GM21529 (cell line): ENCODE results near the gene PTER.
A peak's percentile ranks its signal among the peaks of the same experiment; 100 is the strongest.

Experiments
- ATAC-seq: cut with Tn5 transposase; IDR thresholded peaks from one replicate; pipeline ENCODE4 v1.9.1; 2021; ENCODE audit not compliant: unreplicated experiment

Gene PTER

DNA sequence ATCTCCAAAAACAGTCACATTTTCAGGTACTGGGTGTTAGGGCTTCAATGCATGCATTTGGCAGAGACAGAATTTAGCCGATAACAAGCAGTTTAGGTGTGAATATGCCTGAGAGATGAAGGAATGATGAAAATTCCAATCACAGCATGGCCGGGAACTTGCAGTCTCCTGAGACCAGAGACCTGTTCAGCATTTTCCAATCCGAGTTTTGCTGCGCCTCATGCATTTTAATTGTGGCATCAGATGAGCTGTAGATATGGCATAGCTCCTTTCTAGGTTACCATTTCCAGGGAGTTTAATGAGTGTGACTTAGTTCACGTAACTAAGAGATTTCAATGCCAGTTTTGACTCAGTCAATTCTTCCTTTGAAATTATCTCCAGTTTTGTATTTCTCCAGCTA is 99.3 kb downstream of the PTER start:
- ATAC-seq, result no peak

DNA sequence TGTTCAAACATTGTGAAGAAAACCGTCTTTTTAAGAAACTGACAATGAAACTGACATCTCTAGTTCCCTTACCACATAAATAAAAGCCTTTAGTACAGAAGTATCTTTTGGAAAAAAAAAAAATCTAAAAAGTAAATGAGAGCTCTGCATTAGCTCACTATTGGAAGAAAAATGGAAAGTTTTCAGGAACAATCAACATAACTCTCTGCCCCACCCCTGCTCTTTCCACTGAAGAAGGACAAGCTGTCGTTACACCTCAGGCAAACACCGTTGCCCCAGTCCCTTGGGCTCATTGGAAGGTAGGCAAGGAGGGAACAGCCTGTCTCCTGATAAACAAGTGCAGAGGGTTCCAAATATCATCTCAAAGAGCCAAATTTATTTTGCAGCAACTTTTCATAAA is 107.3 kb downstream of the PTER start:
- ATAC-seq, result no peak

DNA sequence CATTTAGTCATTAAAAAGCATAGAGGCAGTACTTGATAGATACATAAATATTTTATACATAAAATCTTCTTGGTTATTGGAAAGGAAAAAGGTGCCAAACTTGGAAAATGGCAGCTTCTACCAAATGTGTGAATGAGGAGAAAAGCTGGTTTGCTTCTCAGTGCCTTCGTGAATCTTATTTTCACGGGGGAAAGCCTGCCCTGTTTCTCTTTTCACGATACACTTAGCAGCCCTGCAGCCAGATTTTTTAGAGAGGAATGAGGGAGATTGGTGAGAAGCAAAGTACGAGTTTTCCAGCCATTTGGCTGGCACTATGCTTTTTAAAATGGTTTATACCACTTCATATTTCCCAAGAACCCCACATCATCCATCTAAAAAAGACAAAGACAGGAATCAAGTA is 107.8 kb downstream of the PTER start:
- ATAC-seq, result no peak

DNA sequence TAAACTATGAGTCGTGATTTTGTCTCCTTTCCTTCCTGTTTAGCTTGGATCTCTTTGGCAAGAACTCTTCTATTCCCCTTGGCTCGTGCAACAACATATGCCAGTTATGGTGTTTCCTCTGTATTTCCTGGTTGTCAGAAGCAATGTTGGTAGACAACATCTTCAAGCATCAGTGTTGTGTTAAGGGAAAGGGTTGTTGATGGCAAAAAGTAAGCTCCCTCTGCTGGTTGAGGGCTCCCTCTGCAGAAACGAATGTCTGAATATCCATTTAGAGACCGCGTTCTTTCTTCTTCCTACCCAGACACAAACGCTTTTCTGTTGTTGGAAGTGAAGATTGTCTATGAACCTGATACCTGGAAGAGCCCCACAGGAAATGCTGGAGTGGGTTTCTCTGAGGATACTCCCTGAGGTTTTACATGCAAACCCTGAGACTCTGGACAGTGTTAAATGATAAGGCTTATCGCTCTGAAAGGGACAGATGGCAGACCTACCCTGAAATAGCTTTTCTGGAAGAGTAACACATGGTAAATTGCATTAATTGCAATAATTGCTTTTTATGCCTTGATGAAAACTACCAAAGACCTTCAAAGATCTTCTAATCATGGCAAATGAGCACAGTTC is 108.4 kb downstream of the PTER start:
- peak; percentile 62 for ATAC-seq

DNA sequence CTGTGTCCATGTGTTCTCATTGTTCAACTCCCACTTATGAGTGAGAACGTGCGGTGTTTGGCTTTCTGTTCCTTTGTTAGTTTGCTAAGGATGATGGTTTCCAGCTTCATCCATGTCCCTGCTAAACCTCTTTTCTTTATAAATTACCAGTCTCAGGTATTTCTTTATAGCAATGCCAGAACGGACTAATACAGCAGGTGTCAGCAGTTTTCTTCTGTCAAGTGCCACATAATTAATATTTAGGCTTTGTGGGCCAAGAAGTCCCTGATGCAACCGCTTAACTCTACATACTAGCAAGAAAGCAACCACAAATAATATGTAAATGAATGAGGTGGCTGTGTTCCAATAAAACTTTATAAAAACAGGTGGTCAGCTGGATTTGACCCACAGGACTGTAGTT is 111.2 kb downstream of the PTER start:
- no peak for ATAC-seq

DNA sequence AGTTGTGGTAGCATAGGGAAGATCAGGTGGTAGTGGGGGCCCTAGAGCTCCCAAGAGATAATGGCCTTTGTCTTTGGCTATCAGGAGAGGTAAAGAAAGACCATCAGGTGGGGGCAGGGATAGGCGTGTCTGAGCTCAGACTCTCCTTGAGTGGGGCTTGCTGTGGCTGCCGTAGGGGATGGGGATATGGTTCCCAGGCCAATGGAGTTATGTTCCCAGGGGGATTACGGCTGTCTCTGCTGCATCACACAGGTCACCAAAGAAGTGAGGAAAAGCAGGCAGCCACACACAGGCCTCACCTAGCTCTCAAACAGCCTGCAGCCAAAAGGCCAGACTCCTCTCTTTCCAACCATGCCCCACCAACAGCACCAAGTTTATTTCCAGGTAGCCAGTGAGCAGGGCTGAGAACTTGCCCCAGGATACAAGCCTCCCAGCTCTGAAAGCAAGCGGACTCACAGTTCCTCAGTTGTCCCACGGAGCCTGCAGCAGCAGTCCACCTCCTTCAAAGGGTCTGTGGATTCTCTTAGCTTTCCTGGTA is 122.5 kb downstream of the PTER start:
- ATAC-seq, result no peak

DNA sequence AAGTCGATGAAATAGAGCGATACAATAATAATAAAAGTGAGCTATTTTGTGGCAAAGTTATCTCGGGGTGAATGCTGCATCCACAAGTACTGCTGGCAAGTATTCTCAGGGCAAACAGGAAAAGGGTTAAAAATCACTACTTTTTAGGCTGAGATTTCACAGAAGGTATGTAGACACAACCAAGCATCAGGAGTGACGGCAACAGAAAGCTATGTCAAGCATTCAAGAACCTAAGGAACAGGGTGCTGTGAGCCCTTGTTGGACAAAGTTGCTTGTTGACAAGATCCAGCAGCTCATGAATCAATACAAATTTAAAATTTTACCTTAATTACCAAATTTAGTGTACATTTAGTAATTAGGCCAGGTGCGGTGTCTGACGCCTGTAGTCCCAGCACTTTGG is 126.1 kb downstream of the PTER start:
- ATAC-seq, result no peak
